ENCODE data around the gene PTPRG.

The PTPRG gene

DNA sequence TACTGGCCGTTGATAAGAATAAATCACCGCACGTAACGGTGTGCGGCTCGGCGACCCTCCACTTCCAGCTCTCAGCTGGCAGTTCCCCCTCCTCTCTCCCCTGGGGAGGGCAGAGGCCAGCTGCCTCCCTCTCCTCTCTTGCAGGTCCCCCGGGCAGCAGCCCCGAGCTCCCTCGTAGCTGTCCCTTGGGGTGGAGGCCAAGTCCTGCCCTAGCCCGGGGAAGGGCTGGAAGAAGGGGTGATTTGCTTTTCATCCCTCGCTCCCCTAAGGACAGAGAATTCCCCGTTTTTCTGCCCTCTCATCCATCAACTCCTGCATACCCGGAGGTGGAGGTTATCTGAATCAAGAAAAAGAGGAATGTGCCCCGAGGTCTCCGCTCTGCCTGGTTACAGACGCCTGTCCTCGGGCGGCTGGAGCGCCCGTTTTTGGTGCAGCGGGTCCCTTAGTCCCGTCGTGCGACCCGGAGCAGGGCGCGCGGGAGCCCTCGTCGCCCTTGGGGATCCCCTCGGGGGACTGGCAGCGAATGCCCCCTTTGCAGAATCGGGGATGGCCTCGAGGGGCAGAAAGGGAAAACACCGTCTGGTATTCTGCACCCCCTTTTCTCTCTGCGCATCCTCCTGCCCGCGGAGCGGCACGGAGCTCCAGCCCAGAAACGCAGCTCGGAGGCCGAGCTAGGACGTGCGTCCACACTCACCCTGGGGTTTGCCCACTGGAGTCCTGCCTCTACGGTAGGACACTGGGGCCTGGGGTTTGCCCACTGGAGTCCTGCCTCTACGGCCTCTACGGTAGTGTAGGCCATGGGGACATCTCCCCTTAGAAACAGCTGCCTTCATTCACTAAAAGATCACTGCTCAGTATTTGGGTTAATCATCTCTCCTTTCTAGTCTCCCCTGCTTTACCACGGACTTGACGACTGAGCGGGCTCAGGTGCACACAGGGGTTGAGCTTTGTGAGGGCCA lies 2.2 kb downstream of the PTPRG start:
- DNase-seq, result no peak

DNA sequence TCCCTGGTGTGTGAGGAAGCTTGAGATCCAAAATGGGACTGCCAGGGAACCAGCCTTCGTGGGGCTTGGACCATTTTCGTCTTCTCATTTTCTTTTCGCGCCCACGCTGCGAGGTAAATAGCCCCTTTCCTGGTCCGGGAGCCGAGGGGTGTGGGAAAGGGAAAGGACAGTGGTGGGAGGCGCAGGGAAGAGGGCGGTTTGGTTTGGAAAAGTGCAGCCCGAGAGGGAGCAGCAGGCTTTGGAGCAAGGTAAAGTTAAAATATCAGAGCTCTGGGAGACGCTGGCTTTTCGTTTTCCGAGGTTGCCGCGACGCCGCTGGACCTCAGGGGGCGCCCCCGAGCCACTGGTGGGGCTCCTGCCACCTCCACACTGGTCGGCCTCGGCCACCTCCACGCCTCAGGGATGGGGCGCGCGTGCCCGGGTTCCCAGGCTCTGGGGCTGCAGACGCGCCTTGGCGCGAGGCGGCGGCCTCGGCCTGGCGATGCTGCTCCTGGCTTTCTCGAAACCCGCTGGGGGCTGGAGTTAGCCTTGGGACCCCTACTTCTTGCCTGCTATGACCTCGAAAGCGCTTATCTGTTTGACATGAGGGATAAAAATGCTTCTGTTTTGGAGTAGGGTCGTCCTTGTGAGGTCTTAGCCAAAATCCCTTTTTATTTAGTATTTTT lies 3.2 kb downstream of the PTPRG start:
- DNase-seq, result no peak

DNA sequence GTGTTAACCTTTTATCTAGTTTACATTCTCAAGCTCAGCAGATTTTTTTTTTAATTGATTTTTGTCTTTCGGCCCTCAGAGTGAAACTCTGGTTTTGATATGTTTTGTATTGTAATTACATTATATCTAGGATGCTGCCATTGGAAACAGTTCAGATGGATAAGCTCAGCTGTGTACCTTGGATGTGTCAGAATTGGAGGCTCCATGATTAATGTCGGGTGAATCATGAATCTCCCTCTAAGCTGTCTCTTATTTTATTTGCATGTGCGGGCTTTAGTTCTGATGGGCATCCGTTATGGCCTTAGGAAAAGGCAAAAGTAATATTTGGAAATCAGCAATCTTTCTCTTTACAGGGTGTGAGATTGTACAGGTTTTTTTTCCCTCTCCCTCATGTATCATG lies 4.2 kb downstream of the PTPRG start:
- DNase-seq, result no peak

DNA sequence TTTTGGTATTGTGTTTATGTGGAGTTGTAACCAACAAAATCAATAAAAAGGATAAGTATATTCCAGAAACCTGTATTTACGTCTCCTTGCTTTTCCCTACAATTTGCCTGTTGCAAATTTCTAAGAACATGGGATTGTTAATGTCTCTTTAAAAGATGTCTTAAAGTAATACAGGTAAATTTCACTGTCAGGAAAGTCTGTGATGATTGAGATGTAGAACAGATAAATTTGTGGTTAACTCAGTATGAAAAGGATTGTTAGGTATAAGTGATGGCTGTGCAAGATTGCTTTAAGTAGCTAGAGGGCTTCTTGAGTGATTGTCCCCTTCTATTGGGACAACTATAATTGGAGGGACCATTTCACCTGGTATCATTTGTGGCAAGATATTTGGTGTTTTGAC lies 6.8 kb downstream of the PTPRG start:
- DNase-seq, result no peak

DNA sequence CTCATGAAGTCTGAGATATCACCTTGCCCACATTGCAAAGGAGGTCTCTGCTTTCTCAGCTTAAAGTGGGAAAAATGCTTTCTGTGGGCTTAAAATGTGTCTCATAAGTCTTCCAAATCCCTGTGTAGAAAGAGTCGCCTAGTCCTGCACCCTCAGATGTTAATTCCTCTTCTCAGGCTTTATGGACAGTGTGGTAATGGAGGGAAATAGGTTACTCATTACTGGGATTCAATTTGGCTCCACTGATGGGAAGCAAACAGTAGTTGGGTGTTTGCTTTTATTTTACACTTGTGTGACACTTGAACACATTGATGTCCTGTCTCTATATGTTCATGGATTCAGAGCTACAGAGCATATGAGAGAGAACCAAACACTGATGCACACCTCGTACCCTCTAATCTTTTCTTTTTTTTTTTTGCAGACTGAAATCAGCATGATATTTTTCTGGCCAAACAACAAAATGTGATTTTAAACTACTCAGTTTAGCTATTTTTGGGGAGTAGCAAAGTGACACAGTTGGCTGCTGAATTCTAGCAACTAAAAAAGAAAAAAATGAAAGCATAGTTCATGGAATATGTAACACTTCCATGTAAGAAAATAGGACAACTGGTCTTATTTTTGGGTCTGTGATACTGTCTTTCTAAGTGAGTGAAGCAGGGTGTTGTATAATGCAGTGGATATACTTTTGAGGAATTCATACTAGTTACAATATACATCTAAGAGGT lies 8.6 kb downstream of the PTPRG start:
- DNase-seq, result no peak

DNA sequence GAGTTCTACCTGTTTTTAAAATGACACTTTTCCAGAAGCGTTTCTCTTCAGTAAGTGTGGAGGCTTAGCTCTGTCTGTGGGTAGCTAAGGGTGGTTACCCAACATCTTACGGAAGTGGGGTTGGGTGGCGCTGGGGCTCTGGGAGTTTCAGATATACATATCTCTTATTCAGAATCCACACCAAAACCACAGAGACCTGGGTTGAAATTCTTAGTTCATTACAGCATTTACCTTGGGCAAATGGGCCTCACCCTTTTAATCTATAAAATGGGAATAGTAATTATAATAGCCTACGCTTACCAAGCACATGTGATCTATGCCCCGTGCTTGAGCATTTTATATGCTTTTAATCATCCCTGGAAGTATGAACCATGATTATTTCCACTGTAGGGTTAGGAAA lies 9.4 kb downstream of the PTPRG start:
- DNase-seq, result no peak

DNA sequence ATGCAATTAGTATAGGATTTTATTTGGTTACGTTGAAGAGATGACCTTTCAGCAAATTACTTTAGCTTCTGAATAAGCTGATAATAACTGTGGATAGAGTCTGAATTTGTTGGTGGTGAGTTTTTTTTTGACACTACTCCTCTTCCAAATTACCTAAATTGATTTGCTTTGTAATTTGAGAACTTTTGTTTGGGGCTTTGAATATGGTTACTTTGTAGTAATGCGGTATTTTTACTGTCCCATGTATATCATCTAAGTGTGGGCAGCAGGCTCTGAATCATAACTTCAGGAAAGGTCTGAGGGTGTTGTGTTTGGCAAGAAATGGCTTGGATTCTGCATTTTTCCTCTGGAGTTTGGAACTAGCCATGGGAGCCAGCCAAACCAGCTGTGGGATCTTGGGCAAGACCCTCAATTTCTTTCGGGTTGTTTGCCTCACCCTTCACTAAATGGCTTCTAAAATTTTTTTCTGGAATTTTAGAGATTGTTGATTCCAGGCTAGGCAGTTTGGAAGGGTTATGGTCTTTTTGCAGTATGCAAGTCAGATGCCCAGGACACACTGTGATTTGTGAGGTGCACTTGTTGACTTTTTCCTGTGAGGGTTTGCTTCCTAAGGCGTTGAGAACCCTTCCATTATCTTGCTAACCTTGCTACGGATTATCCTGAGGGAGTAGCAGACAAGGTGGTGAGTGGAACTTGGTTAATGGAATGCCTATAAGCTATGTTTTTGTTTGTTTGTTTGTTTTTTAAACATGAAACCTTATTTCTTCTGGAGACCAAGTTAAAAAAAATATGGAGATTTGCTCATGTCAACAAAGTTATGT lies 10.4 kb downstream of the PTPRG start:
- no peak for DNase-seq

DNA sequence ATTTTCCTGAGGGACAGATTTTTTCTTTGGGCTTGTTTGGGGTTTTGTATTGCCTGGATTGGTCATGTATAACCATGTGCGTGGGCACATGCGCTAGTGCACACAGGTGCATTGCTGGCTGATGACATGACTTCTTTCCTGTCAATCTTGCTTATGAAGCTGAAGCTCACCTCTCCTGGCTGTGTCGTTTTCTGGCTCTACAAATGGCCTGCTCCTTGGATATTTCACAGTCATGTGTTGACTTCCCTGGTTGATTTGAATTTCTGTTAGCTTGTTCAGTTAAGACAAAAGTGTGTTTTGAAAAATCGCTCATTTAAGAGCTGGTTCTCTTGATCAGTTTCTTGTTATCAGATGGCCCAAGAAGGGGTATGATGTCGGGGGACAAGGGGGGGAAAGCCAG lies 11.5 kb downstream of the PTPRG start:
- no peak for DNase-seq

DNA sequence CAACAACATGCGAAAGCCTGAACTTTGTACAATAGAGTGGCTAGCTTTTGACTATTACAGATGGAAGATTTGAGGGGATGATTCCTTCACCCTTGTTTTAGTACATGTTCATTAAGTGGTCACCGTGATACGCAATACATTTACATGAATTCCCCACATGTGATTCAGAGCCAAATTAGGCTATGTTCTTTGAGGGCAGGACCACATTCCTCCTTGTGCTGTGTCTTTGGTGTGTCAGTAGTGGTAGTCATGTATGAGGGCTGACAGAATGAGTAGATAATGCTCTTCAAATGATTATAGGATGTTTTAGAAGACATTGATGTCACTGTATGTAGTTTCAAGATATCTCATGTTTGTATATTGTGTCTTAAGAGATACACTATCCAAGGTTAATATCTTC lies 12.1 kb downstream of the PTPRG start:
- no peak for DNase-seq

DNA sequence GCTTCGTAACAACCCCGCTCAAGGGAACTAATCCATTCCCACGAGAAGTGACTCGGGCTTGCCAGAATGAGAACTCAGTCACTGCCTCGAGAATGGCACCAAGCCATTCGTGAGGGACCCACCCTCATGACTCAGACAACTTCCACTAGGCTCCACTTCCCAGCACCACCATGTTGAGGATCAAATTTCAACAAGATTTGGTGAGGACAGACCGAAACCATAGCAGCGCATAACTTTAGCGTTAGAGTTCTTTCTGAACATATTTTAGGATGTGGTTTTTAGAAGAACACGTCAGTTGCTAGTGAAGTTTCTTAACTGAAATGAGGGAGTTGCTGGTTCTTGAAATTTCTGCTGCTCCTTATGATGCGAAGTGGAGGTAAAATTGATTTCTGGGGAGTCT lies 13.5 kb downstream of the PTPRG start:
- DNase-seq, result no peak

DNA sequence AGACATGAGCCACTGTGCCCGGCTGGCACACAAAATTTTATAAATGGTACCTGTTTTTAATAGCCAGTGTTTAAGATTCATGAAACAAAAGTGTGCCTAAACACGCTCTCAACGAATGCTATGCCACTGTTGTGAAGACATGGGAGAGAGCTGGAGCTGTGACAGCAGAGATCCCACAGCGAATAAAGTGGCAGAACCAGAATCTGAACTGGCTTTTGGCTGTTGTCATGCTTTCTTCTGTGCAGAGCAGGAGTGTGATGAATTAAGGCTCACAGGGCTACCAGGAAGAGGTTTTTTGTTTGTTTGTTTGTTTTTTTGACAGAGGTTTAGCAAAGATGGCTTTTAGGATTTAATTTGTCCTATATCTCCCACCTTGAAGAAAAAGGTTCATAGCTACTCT lies 14.5 kb downstream of the PTPRG start:
- DNase-seq, result no peak

DNA sequence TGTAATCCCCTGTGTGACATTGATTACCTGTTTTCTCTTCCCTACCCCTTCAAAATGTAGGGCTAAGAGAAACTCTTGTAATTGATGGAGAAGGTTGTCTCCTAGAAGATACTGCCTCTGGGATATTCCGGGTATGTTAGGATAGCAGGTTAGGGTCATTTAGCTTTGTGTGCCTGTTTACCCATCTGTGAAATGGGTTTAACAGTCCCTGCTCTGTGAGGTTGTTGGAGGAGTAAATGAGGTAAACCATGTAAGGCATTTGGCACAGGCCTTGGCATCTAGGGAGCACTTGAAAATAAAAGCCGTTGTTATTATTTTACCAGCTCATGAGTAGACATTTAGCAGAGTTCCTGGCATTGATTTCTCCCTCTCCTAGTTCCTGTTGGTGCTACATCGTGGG lies 16.4 kb downstream of the PTPRG start:
- DNase-seq, result no peak

DNA sequence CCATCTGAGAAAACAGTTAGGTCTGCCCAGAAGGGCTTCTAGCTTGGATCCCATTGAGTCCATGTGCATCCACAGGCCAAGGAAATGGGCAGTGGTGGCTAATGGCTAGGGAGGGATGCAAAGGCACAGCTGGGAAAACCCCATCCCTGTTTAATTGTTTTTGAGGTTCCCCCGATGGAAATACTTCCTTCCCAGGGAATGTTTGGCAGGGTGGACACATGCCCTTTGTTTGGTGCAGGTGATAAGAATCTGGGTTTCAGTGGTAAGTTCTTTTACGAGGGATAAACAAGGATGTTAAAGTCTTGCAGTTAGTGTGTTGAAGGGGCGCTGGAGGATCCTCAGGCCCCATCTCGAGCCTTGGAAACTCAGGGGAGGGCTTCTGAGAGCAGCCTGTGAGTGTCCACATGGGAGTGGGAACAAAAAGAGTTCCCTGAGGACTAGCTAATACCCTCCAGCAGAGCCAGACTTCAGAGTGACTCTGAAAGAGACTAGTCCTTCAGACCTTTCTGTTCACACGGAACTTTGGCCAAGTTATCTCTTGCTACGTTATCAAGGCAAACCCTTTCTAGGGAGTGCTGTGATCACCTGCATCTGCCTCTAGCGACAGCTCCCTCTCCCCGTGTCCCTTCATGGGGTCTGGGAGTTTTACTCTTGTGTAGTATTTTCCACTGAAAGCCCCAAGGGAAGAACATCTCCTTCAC lies 17.4 kb downstream of the PTPRG start:
- DNase-seq, result no peak

DNA sequence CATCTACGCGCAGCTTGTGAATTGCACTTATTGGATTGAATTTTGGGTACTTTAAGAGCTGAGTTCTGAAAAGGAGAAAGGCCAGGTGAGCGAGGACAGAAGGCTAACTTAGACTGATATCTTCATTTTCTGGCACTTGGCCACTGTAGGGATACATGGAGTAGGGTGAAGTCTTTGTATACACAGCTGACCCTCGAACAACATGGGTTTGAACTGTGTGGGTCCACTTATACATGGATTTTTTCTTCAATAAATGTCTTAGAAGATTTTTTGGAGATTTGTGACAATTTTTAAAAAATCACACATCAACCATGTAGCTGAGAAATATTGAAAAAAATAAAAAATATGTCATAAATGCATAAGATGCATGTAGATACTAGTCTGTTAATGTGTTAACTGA lies 18.3 kb downstream of the PTPRG start:
- DNase-seq, result no peak

DNA sequence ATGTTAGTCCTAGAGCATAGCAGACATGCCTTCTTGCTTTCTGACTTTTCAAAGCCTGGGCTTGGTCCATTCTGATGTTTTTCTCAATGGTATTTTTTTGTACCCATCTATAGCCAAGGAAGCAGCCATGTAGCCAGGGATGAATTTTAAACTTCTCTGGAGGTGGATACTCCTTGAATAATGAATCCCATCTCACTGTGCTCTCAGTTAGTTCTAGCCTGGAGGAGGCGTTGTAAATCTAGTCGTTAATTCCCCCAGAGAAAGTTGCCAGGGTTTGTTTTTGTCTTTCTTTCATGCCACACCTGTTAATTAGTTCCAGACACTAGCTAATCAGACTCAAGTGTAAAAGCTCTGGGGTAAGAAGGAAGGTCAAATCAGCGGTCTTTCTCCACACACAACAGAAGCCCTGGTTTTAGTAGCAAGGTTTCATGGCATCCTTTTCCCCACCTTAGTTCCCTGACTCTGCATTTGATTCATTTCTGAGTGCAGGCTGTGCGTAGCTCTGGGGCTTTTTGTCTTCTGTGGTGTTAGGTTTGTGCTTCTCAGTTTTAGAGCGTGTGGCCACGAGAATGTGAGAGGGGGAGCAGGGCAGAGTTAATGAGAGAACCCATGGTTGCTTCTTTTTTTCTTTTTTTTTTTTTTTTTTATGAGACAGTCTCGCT lies 19.7 kb downstream of the PTPRG start:
- DNase-seq, result no peak

DNA sequence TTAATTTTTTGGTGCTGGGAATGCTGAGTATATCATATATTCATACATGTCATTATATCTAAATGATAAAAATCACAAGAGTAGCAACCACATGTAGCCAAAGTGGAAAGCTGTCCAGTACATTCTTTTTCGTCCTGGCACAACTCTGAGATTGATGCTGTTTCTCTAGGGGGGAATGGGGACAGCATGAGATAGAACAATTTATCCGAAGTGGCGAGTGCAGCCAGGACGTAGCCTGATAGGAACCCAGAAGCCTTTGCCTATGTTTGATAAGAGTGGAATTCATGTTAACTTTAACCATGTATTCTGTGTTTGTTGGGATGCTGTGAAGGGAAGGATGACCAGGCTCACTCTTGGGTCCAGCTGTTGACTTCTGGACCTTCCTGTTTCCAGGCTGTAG lies 20.9 kb downstream of the PTPRG start:
- DNase-seq, result no peak

DNA sequence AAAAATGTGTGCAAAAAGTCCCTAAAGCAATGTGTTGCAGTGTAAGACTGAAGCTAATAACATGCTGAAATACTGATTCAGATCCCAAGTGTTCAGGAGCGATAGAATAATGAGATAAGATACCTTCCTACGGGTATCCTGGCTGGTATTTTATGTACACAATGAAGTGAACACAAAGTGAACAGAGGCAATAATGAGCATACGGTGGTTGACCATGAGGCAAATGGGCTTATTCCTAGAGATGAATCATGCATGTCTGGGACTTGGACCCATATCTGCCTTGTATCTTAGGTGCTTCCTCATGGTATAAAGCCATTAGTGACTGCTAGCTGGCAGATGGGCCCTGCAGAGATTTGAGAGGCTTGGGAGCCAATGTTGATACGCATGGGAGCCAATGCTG lies 21.5 kb downstream of the PTPRG start:
- DNase-seq, result no peak

DNA sequence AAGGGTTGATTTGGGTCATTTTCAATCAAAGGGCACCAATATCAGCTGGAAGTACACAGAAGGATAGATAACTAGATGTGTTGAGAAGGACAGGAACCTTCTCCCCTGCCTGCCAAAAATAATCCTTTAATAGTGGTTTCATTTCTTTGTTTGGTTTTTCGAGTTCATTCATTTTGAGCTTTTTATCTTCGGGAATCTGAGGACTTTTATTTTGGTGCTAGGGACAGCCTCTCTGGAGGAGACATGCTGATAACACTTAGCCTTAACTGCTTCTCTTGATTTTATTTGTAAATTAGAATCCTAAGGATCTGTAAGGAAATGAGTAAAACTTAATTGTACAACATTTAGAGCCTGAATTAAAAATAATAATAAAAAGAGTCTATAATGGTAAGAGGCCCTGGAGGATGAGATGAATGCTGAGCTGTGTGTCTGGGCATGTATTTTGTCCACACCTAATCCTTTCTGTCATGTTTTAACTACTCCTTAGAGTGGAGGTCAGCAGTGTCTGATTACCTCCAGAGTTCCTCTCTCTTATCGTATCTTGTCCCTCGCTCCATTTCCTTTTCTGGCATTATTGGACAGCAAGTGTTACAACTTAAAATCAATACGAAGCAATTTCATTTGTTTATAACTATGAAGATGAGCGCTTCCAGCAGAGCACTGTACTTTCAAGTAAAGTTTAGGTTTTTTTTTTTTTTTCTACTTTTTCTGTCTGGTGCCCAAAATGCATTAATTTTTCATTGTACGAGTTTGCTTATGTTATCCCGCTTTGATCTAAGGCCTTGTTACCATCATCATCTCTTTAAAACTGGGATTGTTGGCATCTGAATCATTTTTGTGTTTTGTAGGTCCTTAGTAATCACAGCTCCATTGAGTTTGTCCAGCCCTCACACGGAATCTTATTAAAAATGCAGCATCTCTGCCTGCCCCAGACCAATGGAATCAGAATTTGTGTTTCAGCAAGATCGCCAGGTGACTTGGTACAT lies 22.8 kb downstream of the PTPRG start:
- no peak for DNase-seq

DNA sequence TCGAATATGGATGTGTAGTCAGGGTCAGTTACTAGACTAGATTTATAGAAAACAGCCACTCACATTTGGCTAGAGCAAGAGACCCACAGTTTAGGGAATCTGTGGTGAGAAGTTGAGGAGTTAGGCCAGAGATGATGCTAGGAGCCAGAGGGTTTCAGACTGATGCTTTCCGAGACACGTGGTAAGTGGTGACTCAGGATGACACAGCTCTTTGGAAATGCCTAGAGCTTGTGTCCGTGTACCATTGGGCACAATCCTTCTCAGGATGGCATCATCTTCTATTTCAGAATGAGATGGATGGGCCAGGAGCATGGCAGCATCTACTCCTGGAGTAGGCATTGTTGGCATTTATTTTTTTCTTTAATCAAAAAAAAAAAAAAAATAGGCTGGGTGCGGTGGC lies 28.5 kb downstream of the PTPRG start:
- DNase-seq, result no peak

DNA sequence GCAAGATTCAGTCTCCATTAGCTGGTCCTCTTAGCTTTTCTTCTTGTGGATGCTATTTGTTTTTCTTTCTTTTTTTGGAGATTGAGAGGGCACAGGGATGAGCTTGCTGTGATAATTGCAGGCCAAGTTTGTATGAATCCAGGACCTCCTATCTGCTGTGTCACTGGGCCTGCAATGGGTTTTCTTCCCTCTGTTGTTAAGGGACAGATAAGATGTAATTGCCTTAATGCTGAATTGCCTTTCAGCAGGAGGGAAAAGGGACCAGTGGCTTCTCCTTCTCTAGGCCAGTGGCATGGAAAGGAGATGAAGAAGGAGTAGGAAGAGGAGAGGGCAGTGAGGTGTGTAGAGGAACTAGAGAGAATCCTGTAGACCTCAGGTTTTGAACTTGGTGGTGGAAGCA lies 29.9 kb downstream of the PTPRG start:
- DNase-seq, result no peak

Data from CD4-positive, alpha-beta T cell treated with Interleukin-1 beta for 1 hour (primary cell).